Measurements from ENCODE around the gene NEK8. TPM values are rescaled to one million over a fixed set of nuclear protein-coding genes. Genes with fewer than 3 reads are reported as not detected.
A peak's percentile ranks its signal among the peaks of the same experiment; 100 is the strongest.

The NEK8 gene
- polyA plus RNA-seq (ENCODE audit: insufficient read length in 4 of 4): 1 to 10 TPM; 6.4 to 8.1 (median 7.8) TPM

- DNase-seq (ENCODE audit: low read depth in 4 of 4, low spot score in 3 of 4): peak in 2 of 4 donors; percentile 88 to 90
Observed at GRCh38 chr17:28728364-28729200, at the start of gene NEK8. Gene NEK8, plus strand, starts transcription at chr17:28728788. Its CDS starts 26 bp downstream, at chr17:28728814.

GRCh38 chr17:28682655-28683054, 45.9 kb upstream of the NEK8 start:
- no peak for DNase-seq (ENCODE audit: low read depth in 4 of 4, low spot score in 3 of 4)

GRCh38 chr17:28684963-28685362, 43.6 kb upstream of the NEK8 start:
- DNase-seq (ENCODE audit: low read depth in 4 of 4, low spot score in 3 of 4): peak in 1 of 4 donors; percentile 28

GRCh38 chr17:28685366-28685765, 43.2 kb upstream of the NEK8 start:
- no peak for DNase-seq (ENCODE audit: low read depth in 4 of 4, low spot score in 3 of 4)

- no peak for DNase-seq (ENCODE audit: low read depth in 4 of 4, low spot score in 3 of 4)
Observed at GRCh38 chr17:28686296-28686695, 42.3 kb upstream of the NEK8 start.

- DNase-seq (ENCODE audit: low read depth in 4 of 4, low spot score in 3 of 4): no peak
Observed at GRCh38 chr17:28688481-28688880, 40.1 kb upstream of the NEK8 start.

GRCh38 chr17:28689011-28689410, 39.6 kb upstream of the NEK8 start:
- DNase-seq (ENCODE audit: low read depth in 4 of 4, low spot score in 3 of 4): no peak

GRCh38 chr17:28693869-28694268, 34.7 kb upstream of the NEK8 start:
- no peak for DNase-seq (ENCODE audit: low read depth in 4 of 4, low spot score in 3 of 4)

GRCh38 chr17:28698253-28698941, 30.2 kb upstream of the NEK8 start:
- DNase-seq (ENCODE audit: low read depth in 4 of 4, low spot score in 3 of 4): no peak

GRCh38 chr17:28700278-28700677, 28.3 kb upstream of the NEK8 start:
- DNase-seq (ENCODE audit: low read depth in 4 of 4, low spot score in 3 of 4): no peak

GRCh38 chr17:28700830-28701492, 27.6 kb upstream of the NEK8 start:
- no peak for DNase-seq (ENCODE audit: low read depth in 4 of 4, low spot score in 3 of 4)

- DNase-seq (ENCODE audit: low read depth in 4 of 4, low spot score in 3 of 4): no peak
Observed at GRCh38 chr17:28702026-28702751, 26.4 kb upstream of the NEK8 start.

- no peak for DNase-seq (ENCODE audit: low read depth in 4 of 4, low spot score in 3 of 4)
Observed at GRCh38 chr17:28702752-28703150, 25.8 kb upstream of the NEK8 start.

GRCh38 chr17:28703552-28704218, 24.9 kb upstream of the NEK8 start:
- no peak for DNase-seq (ENCODE audit: low read depth in 4 of 4, low spot score in 3 of 4)

- no peak for DNase-seq (ENCODE audit: low read depth in 4 of 4, low spot score in 3 of 4)
Observed at GRCh38 chr17:28704219-28704858, 24.2 kb upstream of the NEK8 start.

- DNase-seq (ENCODE audit: low read depth in 4 of 4, low spot score in 3 of 4): no peak
Observed at GRCh38 chr17:28705074-28705659, 23.4 kb upstream of the NEK8 start.

GRCh38 chr17:28705728-28706334, 22.8 kb upstream of the NEK8 start:
- DNase-seq (ENCODE audit: low read depth in 4 of 4, low spot score in 3 of 4): no peak

- no peak for DNase-seq (ENCODE audit: low read depth in 4 of 4, low spot score in 3 of 4)
Observed at GRCh38 chr17:28706471-28707338, 21.9 kb upstream of the NEK8 start.
